Right atrium auricular region (tissue), 2 donors: Measurements from ENCODE around the gene PSMG1. TPM values are rescaled to one million over a fixed set of nuclear protein-coding genes. Genes with fewer than 3 reads are reported as not detected.
A peak's percentile ranks its signal among the peaks of the same experiment; 100 is the strongest.

Source experiments
- DNase-seq: peaks from one replicate; pipeline ENCODE4 v3.0.0-alpha.2; 2019; ENCODE audit warnings: low spot score
- H3K27ac ChIP-seq, 2 donors: fragments of 200-600 bp; sonication (generic); 1 replicate in 1 of 2; 2 replicates in 1 of 2; pipeline ENCODE4 v1.5.1; 2016 to 2019
- H3K27me3 ChIP-seq, 2 donors: fragments of 200-600 bp; sonication (generic); one replicate each; pipeline versions ENCODE4 v1.5.1 to v1.6.0; 2017 to 2019
- H3K36me3 ChIP-seq: fragments of 200-600 bp; sonication (generic); one replicate; pipeline ENCODE4 v1.5.1; 2016
- H3K4me1 ChIP-seq, 2 donors: fragments of 200-600 bp; sonication (generic); one replicate each; pipeline versions ENCODE4 v1.5.1 to v1.6.0; 2017 to 2019
- H3K4me3 ChIP-seq, 2 donors: fragments of 200-600 bp; sonication (generic); 1 replicate in 1 of 2; 2 replicates in 1 of 2; pipeline ENCODE4 v1.5.1; 2017 to 2019; ENCODE audit warnings: mild to moderate bottlenecking in 1 of 2, moderate library complexity in 1 of 2
- H3K9me3 ChIP-seq, 2 donors: fragments of 200-600 bp; sonication (generic); one replicate each; pipeline ENCODE4 v1.5.1; 2019
- CTCF ChIP-seq, 2 donors: fragments of 200-600 bp; sonication (generic); IDR thresholded peaks; one replicate each; pipeline ENCODE4 v1.5.1; 2019; ENCODE audit warnings: antibody characterized with exemption in 2 of 2
- total RNA-seq, 2 donors: library from RNA; depleted of rRNA; stranded (reverse); fragments of >200 nt; gene quantifications; one replicate each; pipeline ENCODE4 v1.1.0, GENCODE V29; 2016

Gene PSMG1
- total RNA-seq, 2 donors from 2014 or later: 15.5 to 24.4 TPM

- Histone ChIP-seq H3K27ac (no peak overlapping the region), H3K36me3 (no peaks in the 10 kb centered on the region), H3K9me3 (no peaks in the 10 kb centered on the region), H3K27me3 (no peaks in the 10 kb centered on the region), H3K4me3 (no peak overlapping the region), H3K4me1 (peaks cover 0 to 21% of the 10 kb centered on the region in 2 donors)
- DNase-seq: no peak
- TF ChIP-seq CTCF (IDR thresholded peaks at IDR 0.05): no peak
Measured at GRCh38 chr21:39186676-39187075, 3.4 kb upstream of the PSMG1 start.

- Histone ChIP-seq H3K9me3 (no peaks in the 10 kb centered on the region), H3K4me1 (peaks cover 0 to 24% of the 10 kb centered on the region in 2 donors), H3K36me3 (no peaks in the 10 kb centered on the region), H3K27ac (no peak overlapping the region), H3K4me3 (no peak overlapping the region), H3K27me3 (no peaks in the 10 kb centered on the region)
- no peak for TF ChIP-seq CTCF (IDR thresholded peaks at IDR 0.05)
- no peak for DNase-seq
Measured at GRCh38 chr21:39185157-39185556, 1.9 kb upstream of the PSMG1 start.

GRCh38 chr21:39184050-39184980, 1.1 kb upstream of the PSMG1 start:
- peaks cover 0 to 24% of the 10 kb centered on the region in 2 donors for H3K4me1 ChIP-seq
- H3K27ac ChIP-seq: peak overlapping the region; percentile 94 to 95
- no peaks in the 10 kb centered on the region for H3K27me3 ChIP-seq
- H3K9me3 ChIP-seq: no peaks in the 10 kb centered on the region
- TF ChIP-seq CTCF (IDR thresholded peaks at IDR 0.05): no peak
- H3K4me3 ChIP-seq: peak overlapping the region; percentile 79 to 86
- DNase-seq: no peak
- H3K36me3 ChIP-seq: no peaks in the 10 kb centered on the region

- Histone ChIP-seq H3K9me3 (no peaks in the 10 kb centered on the region), H3K36me3 (no peaks in the 10 kb centered on the region), H3K27ac (peak overlapping the region; percentile 94 to 95), H3K4me3 (peak overlapping the region; percentile 79 to 86), H3K27me3 (no peaks in the 10 kb centered on the region), H3K4me1 (peaks cover 0 to 24% of the 10 kb centered on the region in 2 donors)
- no peak for DNase-seq
- no peak for TF ChIP-seq CTCF (IDR thresholded peaks at IDR 0.05)
Measured at GRCh38 chr21:39182484-39183271, 573 bp downstream of the PSMG1 start.

- H3K9me3 ChIP-seq: no peaks in the 10 kb centered on the region
- DNase-seq: no peak
- H3K36me3 ChIP-seq: peaks cover 6% of the 10 kb centered on the region
- TF ChIP-seq CTCF (IDR thresholded peaks at IDR 0.05): no peak
- H3K4me3 ChIP-seq: peak overlapping the region in 1 of 2 donors; percentile 86
- peaks cover 0 to 24% of the 10 kb centered on the region in 2 donors for H3K4me1 ChIP-seq
- no peaks in the 10 kb centered on the region for H3K27me3 ChIP-seq
- H3K27ac ChIP-seq: peak overlapping the region; percentile 94 to 95
Measured at GRCh38 chr21:39182016-39182415, 1.2 kb downstream of the PSMG1 start.
